CD14-positive monocyte (primary cell): ENCODE data around the gene NDST1. TPM values are rescaled to one million over a fixed set of nuclear protein-coding genes. Genes with fewer than 3 reads are reported as not detected.

Experiments
- DNase-seq, 3 donors: peaks; one replicate each; pipeline ENCODE4 v3.0.0-alpha.2; 2011 to 2022
- H2AFZ ChIP-seq: 2 replicates; pipeline ENCODE4 v1.6.0; 2012; ENCODE audit warnings: mild to moderate bottlenecking, low read depth, low read length, inconsistent platforms; ENCODE audit not compliant: insufficient read depth, poor library complexity, severe bottlenecking
- H3K27ac ChIP-seq, 2 donors: 1 replicate in 1 of 2; 2 replicates in 1 of 2; pipeline ENCODE4 v1.5.1; 2012 to 2013; ENCODE audit warnings: low read length in 2 of 2, control low read depth in 1 of 2, inconsistent platforms in 1 of 2, low read depth in 1 of 2, mild to moderate bottlenecking in 1 of 2
- H3K27me3 ChIP-seq, 2 donors: one replicate each; pipeline versions ENCODE4 v1.6.0 to v1.6.1; 2011 to 2013; ENCODE audit warnings: low read length in 2 of 2; ENCODE audit not compliant: control insufficient read depth in 2 of 2, insufficient read depth in 2 of 2
- H3K36me3 ChIP-seq, 2 donors: replicated peaks in 1 of 2; 1 replicate in 1 of 2; 2 replicates in 1 of 2; pipeline versions ENCODE4 v1.5.1 to v1.6.1; 2012 to 2013; ENCODE audit warnings: low read length in 2 of 2, control low read depth in 1 of 2, inconsistent platforms in 1 of 2, mild to moderate bottlenecking in 1 of 2; ENCODE audit not compliant: insufficient read depth in 2 of 2, control insufficient read depth in 1 of 2
- H3K4me1 ChIP-seq, 2 donors: 1 replicate in 1 of 2; 2 replicates in 1 of 2; pipeline versions ENCODE4 v1.5.1 to v1.6.1; 2012 to 2013; ENCODE audit warnings: low read length in 2 of 2, control low read depth in 1 of 2, inconsistent platforms in 1 of 2, mild to moderate bottlenecking in 1 of 2, moderate library complexity in 1 of 2; ENCODE audit not compliant: insufficient read depth in 2 of 2, control insufficient read depth in 1 of 2
- H3K4me2 ChIP-seq: replicated peaks from 2 replicates; pipeline ENCODE3; 2012; ENCODE audit warnings: low read length, moderate library complexity, mild to moderate bottlenecking; ENCODE audit not compliant: poor library complexity, severe bottlenecking; ENCODE audit errors: extremely low read depth
- H3K4me3 ChIP-seq, 3 experiments: fragments of 200-600 bp in 1 of 3; sonication (generic) in 1 of 3; replicated peaks in 1 of 3; 1 replicate in 2 of 3; 2 replicates in 1 of 3; pipeline ENCODE4 v1.5.1; 2011 to 2013; ENCODE audit warnings: low read length in 3 of 3, mild to moderate bottlenecking in 3 of 3, control low read depth in 2 of 3, low read depth in 2 of 3, inconsistent platforms in 1 of 3, moderate library complexity in 1 of 3
- H3K79me2 ChIP-seq: 2 replicates; pipeline ENCODE4 v1.6.0; 2012; ENCODE audit warnings: mild to moderate bottlenecking, control low read depth, inconsistent platforms, low read length, moderate library complexity; ENCODE audit not compliant: insufficient read depth
- H3K9ac ChIP-seq: 2 replicates; pipeline ENCODE4 v1.6.0; 2017; ENCODE audit warnings: low read length, mild to moderate bottlenecking; ENCODE audit not compliant: insufficient read depth, poor library complexity, severe bottlenecking
- H3K9me3 ChIP-seq, 2 donors: replicated peaks in 1 of 2; 1 replicate in 1 of 2; 2 replicates in 1 of 2; pipeline versions ENCODE4 v1.5.1 to v1.6.1; 2012 to 2013; ENCODE audit warnings: low read length in 2 of 2, control low read depth in 1 of 2; ENCODE audit not compliant: control insufficient read depth in 1 of 2, insufficient read depth in 1 of 2
- H4K20me1 ChIP-seq: 2 replicates; pipeline ENCODE4 v1.6.0; 2012; ENCODE audit warnings: mild to moderate bottlenecking, low read length, control low read depth, moderate library complexity; ENCODE audit not compliant: insufficient read depth
- H3K27ac Mint-ChIP-seq, 7 donors: one replicate each; pipeline ENCODE4 v1.8.0; 2020; ENCODE audit warnings: mild to moderate bottlenecking in 7 of 7, mixed read lengths in 7 of 7, moderate library complexity in 6 of 7, inconsistent platforms in 2 of 7
- H3K27me3 Mint-ChIP-seq, 3 donors: one replicate each; pipeline ENCODE4 v1.8.0; 2021 to 2022; ENCODE audit warnings: low read depth in 3 of 3, mild to moderate bottlenecking in 3 of 3, mixed read lengths in 3 of 3, moderate library complexity in 3 of 3, inconsistent platforms in 1 of 3
- H3K36me3 Mint-ChIP-seq, 2 donors: one replicate each; pipeline ENCODE4 v1.8.0; 2020; ENCODE audit warnings: mixed read lengths in 2 of 2, inconsistent platforms in 1 of 2, mild to moderate bottlenecking in 1 of 2
- H3K4me1 Mint-ChIP-seq: one replicate; pipeline ENCODE4 v1.8.0; 2020; ENCODE audit warnings: mild to moderate bottlenecking, mixed read lengths
- H3K4me3 Mint-ChIP-seq, 2 donors: one replicate each; pipeline ENCODE4 v1.8.0; 2020; ENCODE audit warnings: mild to moderate bottlenecking in 2 of 2, mixed read lengths in 2 of 2, moderate library complexity in 1 of 2
- H3K9me3 Mint-ChIP-seq, 7 donors: one replicate each; pipeline ENCODE4 v1.8.0; 2020 to 2022; ENCODE audit warnings: mixed read lengths in 7 of 7, mild to moderate bottlenecking in 6 of 7, moderate library complexity in 6 of 7, inconsistent platforms in 2 of 7
- WGBS: methylation state at CpG from one replicate; pipeline ENCODE4 v1.1.5; 2013; ENCODE audit warnings: missing lambda C conversion rate; ENCODE audit not compliant: insufficient coverage; 5-methylcytosine and 5-hydroxymethylcytosine counted together
- intact Hi-C, 2 donors: fragments of 100-400 bp; cut with micrococcal nuclease; formaldehyde crosslinking; loops; one replicate each; pipeline versions ENCODE4 v1.15.0 to v1.15.1; 2023
- polyA plus RNA-seq, 3 donors: library from polyadenylated mRNA; depleted of rRNA in 1 of 3; unstranded in 2 of 3; stranded (reverse) in 1 of 3; fragments of 300-500 nt in 2 of 3; fragments of >200 nt in 1 of 3; fragmentation: Illumina TruSeq in 2 of 3; gene quantifications; 1 replicate in 2 of 3; 2 replicates in 1 of 3; pipeline ENCODE4 v1.2.3, GENCODE V29; 2012 to 2021
- TF ChIP-seq, protein P1 (sequence below): fragments of 200-600 bp; IDR thresholded peaks from one replicate; pipeline ENCODE4 v1.8.0; 2022; ENCODE audit warnings: antibody characterized with exemption, mild to moderate bottlenecking

Gene NDST1
- polyA plus RNA-seq, 3 donors = 7.0 to 18.9 (median 7.5) TPM

DNA sequence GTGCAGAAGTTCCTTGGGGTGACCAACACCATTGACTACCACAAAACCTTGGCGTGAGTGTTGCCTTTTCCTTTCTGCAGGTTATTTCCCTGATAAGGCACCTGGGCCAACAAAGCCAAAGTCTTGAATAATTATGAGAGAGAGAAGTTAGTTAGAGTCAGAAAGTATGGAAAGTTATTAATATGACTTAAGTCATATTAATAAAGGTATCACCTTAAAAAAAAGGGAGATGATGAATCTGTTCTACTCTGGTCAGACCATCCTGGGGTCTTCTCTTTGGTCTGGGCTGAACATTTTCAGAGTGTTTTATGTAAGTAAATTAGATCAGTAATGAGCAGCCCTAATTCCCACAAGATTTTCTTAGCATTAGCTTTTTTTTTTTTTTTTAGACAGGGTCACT, 41.8 kb downstream of the NDST1 start:
- Histone ChIP-seq H3K9me3 (no peaks in the 10 kb centered on the region), H3K27me3 (no peaks in the 10 kb centered on the region), H3K4me3 (no peak overlapping the region), H2AFZ (no peak overlapping the region), H4K20me1 (peaks cover 5% of the 10 kb centered on the region), H3K4me2 (no peak overlapping the region), H3K27ac (no peak overlapping the region), H3K4me1 (no peaks in the 10 kb centered on the region), H3K36me3 (peaks cover 96% of the 10 kb centered on the region in 2 donors), H3K9ac (no peak overlapping the region), H3K79me2 (no peaks in the 10 kb centered on the region)
- WGBS = no CpG with 5 or more reads among the region's 1 CpG
- DNase-seq = no peak
- H3K4me1 Mint-ChIP-seq = no peaks in the 10 kb centered on the region
- peaks cover 0 to 2% (median 0%) of the 10 kb centered on the region in 3 donors for H3K27me3 Mint-ChIP-seq
- TF ChIP-seq, protein P1, sequence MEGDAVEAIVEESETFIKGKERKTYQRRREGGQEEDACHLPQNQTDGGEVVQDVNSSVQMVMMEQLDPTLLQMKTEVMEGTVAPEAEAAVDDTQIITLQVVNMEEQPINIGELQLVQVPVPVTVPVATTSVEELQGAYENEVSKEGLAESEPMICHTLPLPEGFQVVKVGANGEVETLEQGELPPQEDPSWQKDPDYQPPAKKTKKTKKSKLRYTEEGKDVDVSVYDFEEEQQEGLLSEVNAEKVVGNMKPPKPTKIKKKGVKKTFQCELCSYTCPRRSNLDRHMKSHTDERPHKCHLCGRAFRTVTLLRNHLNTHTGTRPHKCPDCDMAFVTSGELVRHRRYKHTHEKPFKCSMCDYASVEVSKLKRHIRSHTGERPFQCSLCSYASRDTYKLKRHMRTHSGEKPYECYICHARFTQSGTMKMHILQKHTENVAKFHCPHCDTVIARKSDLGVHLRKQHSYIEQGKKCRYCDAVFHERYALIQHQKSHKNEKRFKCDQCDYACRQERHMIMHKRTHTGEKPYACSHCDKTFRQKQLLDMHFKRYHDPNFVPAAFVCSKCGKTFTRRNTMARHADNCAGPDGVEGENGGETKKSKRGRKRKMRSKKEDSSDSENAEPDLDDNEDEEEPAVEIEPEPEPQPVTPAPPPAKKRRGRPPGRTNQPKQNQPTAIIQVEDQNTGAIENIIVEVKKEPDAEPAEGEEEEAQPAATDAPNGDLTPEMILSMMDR = no peak
- H3K9me3 Mint-ChIP-seq = peaks cover 0 to 2% (median 0%) of the 10 kb centered on the region in 7 donors
- no peak overlapping the region for H3K4me3 Mint-ChIP-seq
- intact Hi-C loops = no loop called here
- H3K36me3 Mint-ChIP-seq = peaks cover 87 to 94% of the 10 kb centered on the region in 2 donors
- H3K27ac Mint-ChIP-seq = no peak overlapping the region

DNA sequence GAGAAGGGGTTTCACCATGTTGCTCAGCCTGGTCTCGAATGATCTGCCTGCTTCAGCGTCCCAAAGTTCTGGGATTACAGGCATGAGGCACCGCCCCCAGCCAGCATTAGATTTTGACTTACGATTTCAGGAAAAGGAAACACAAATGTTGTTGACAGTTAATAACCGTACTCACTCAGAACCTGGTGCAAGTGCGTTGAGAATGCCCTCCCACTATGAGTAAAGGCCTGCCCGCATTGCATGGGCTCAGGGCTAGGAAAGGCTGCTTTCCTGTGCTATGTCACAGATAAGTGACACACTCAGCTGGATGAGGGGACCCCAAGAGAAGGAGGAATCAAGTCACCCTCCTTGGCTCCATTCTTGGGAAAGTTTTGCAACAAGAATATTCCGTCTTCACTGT, 42.4 kb downstream of the NDST1 start:
- Mint-ChIP-seq H3K27ac (no peak overlapping the region), H3K4me3 (no peak overlapping the region), H3K4me1 (no peaks in the 10 kb centered on the region), H3K9me3 (peaks cover 0 to 2% (median 0%) of the 10 kb centered on the region in 7 donors), H3K27me3 (peaks cover 0 to 4% (median 0%) of the 10 kb centered on the region in 3 donors), H3K36me3 (peaks cover 89 to 96% of the 10 kb centered on the region in 2 donors)
- 14% methylated on average over 7 of the region's 8 CpGs for WGBS
- H3K4me1 ChIP-seq = no peaks in the 10 kb centered on the region
- H3K79me2 ChIP-seq = no peaks in the 10 kb centered on the region
- no peak for DNase-seq
- H3K9ac ChIP-seq = no peak overlapping the region
- H3K4me2 ChIP-seq = no peak overlapping the region
- H2AFZ ChIP-seq = no peak overlapping the region
- H3K36me3 ChIP-seq = peaks cover 96% of the 10 kb centered on the region in 2 donors
- H3K27ac ChIP-seq = no peak overlapping the region
- H3K27me3 ChIP-seq = no peaks in the 10 kb centered on the region
- TF ChIP-seq, protein P1 = no peak
- H4K20me1 ChIP-seq = no peaks in the 10 kb centered on the region
- no peaks in the 10 kb centered on the region for H3K9me3 ChIP-seq
- H3K4me3 ChIP-seq = no peak overlapping the region
- intact Hi-C loops = no loop called here
